Liver (tissue), 3 donors: ENCODE data around the gene ATP5F1B.

Experiments
- EGR1 ChIP-seq, 2 donors: IDR thresholded peaks; 2 replicates each; pipeline ENCODE4 v1.6.1; 2016 to 2018; ENCODE audit warnings: antibody characterized with exemption in 2 of 2, low read depth in 2 of 2
- FOXA1 ChIP-seq: IDR thresholded peaks from 2 replicates; pipeline ENCODE4 v1.6.1; 2016; ENCODE audit warnings: antibody characterized with exemption
- GABPA ChIP-seq, 2 donors: IDR thresholded peaks in 1 of 2; conservative IDR thresholded peaks in 1 of 2; 2 replicates each; pipeline ENCODE4 v1.6.1; 2016; ENCODE audit warnings: antibody characterized with exemption in 2 of 2, mild to moderate bottlenecking in 1 of 2, moderate library complexity in 1 of 2
- JUND ChIP-seq, 2 donors: IDR thresholded peaks; 2 replicates each; pipeline ENCODE4 v1.6.1; 2016; ENCODE audit warnings: antibody characterized with exemption in 2 of 2
- NR2F2 ChIP-seq: IDR thresholded peaks from 2 replicates; pipeline ENCODE4 v1.6.1; 2016; ENCODE audit warnings: antibody characterized with exemption
- RXRA ChIP-seq, 2 donors: IDR thresholded peaks; 2 replicates each; pipeline ENCODE4 v1.6.1; 2017 to 2018; ENCODE audit warnings: antibody characterized with exemption in 2 of 2, mild to moderate bottlenecking in 1 of 2
- SP1 ChIP-seq: IDR thresholded peaks from 2 replicates; pipeline ENCODE4 v1.6.1; 2018; ENCODE audit warnings: antibody characterized with exemption, mild to moderate bottlenecking
- YY1 ChIP-seq: IDR thresholded peaks from 2 replicates; pipeline ENCODE4 v1.6.1; 2016; ENCODE audit warnings: antibody characterized with exemption, mild to moderate bottlenecking
- TF ChIP-seq, protein P1 (sequence below): IDR thresholded peaks from 2 replicates; pipeline ENCODE4 v1.6.1; 2016; ENCODE audit warnings: antibody characterized with exemption, mild to moderate bottlenecking
- TF ChIP-seq, protein P2 (sequence below): fragments of 150-350 bp; IDR thresholded peaks from 2 replicates; pipeline ENCODE4 v1.5.1; 2017; ENCODE audit warnings: improper control_type of control experiment, low read depth, low read length; ENCODE audit not compliant: missing input control
- TF ChIP-seq, protein P3 (sequence below): IDR thresholded peaks from 2 replicates; pipeline ENCODE4 v1.6.1; 2016; ENCODE audit warnings: antibody characterized with exemption
- donor health status: healthy.
- donor health status: healthy.

DNA sequence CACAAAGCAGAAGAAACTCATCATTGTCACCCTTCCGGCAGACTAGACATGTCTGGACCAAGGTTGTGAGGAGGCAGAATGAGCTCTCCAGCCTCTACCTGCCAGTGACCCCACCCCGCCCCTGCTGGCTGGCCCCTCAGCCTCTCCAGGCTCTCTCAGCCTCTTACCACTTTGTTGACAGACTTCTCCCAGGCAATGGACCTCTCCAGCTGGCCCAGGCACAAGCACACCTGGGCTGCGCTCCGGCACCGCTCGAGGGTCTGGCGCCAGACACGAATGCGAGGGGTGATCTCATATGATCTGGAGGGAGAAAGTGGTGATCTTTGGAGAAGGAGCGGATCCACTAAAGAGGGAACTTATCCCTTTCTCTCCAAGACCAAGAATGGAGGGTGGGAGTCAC is 46.0 kb downstream of the ATP5F1B start:
- TF ChIP-seq, protein P1, sequence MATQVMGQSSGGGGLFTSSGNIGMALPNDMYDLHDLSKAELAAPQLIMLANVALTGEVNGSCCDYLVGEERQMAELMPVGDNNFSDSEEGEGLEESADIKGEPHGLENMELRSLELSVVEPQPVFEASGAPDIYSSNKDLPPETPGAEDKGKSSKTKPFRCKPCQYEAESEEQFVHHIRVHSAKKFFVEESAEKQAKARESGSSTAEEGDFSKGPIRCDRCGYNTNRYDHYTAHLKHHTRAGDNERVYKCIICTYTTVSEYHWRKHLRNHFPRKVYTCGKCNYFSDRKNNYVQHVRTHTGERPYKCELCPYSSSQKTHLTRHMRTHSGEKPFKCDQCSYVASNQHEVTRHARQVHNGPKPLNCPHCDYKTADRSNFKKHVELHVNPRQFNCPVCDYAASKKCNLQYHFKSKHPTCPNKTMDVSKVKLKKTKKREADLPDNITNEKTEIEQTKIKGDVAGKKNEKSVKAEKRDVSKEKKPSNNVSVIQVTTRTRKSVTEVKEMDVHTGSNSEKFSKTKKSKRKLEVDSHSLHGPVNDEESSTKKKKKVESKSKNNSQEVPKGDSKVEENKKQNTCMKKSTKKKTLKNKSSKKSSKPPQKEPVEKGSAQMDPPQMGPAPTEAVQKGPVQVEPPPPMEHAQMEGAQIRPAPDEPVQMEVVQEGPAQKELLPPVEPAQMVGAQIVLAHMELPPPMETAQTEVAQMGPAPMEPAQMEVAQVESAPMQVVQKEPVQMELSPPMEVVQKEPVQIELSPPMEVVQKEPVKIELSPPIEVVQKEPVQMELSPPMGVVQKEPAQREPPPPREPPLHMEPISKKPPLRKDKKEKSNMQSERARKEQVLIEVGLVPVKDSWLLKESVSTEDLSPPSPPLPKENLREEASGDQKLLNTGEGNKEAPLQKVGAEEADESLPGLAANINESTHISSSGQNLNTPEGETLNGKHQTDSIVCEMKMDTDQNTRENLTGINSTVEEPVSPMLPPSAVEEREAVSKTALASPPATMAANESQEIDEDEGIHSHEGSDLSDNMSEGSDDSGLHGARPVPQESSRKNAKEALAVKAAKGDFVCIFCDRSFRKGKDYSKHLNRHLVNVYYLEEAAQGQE = no peak
- TF ChIP-seq EGR1 (IDR thresholded peaks at IDR 0.05; ENCODE audit: low read depth in 2 of 2) = no peak
- TF ChIP-seq, protein P2, sequence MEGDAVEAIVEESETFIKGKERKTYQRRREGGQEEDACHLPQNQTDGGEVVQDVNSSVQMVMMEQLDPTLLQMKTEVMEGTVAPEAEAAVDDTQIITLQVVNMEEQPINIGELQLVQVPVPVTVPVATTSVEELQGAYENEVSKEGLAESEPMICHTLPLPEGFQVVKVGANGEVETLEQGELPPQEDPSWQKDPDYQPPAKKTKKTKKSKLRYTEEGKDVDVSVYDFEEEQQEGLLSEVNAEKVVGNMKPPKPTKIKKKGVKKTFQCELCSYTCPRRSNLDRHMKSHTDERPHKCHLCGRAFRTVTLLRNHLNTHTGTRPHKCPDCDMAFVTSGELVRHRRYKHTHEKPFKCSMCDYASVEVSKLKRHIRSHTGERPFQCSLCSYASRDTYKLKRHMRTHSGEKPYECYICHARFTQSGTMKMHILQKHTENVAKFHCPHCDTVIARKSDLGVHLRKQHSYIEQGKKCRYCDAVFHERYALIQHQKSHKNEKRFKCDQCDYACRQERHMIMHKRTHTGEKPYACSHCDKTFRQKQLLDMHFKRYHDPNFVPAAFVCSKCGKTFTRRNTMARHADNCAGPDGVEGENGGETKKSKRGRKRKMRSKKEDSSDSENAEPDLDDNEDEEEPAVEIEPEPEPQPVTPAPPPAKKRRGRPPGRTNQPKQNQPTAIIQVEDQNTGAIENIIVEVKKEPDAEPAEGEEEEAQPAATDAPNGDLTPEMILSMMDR = no peak
- TF ChIP-seq FOXA1 = no peak
- no peak for TF ChIP-seq SP1
- TF ChIP-seq JUND (IDR thresholded peaks at IDR 0.05) = no peak
- TF ChIP-seq, protein P3, sequence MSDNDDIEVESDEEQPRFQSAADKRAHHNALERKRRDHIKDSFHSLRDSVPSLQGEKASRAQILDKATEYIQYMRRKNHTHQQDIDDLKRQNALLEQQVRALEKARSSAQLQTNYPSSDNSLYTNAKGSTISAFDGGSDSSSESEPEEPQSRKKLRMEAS = no peak
- TF ChIP-seq GABPA (IDR thresholded peaks at IDR 0.05 in 1 of 2, conservative IDR thresholded peaks at IDR 0.05 in 1 of 2) = no peak
- no peak for TF ChIP-seq RXRA (IDR thresholded peaks at IDR 0.05)
- TF ChIP-seq NR2F2 = no peak
- no peak for TF ChIP-seq YY1
